K562 (cell line): ENCODE measurements around the gene L3MBTL3. TPM values are rescaled to one million over a fixed set of nuclear protein-coding genes. Genes with fewer than 3 reads are reported as not detected.

Experiments used
- C11orf30 ChIP-seq: fragments of 450-650 bp; IDR thresholded peaks from 2 replicates; pipeline ENCODE4 v1.6.1; 2016; ENCODE audit warnings: low read depth, mild to moderate bottlenecking
- FOXA3 ChIP-seq, 2 experiments: fragments of 450-650 bp in 1 of 2; sonication (generic) in 1 of 2; formaldehyde crosslinking; IDR thresholded peaks in 1 of 2; conservative IDR thresholded peaks in 1 of 2; 2 replicates each; pipeline versions ENCODE4 v1.4.0 to v1.8.0; 2020 to 2022; ENCODE audit warnings: mild to moderate bottlenecking in 2 of 2, missing genetic modification reagents in 1 of 2
- FUS ChIP-seq: fragments of 200-400 bp; formaldehyde crosslinking; optimal IDR thresholded peaks from 2 replicates; pipeline ENCODE3; 2017; ENCODE audit warnings: low read depth, low read length
- GABPA ChIP-seq: fragments of 200-800 bp; sonication (Bioruptor generic); conservative IDR thresholded peaks from 2 replicates; pipeline ENCODE4 v1.6.1; 2016; ENCODE audit warnings: low read depth, missing genetic modification characterization, missing compliant biosample characterization
- HIVEP1 ChIP-seq: fragments of 250-450 bp; sonication (Bioruptor Pico); IDR thresholded peaks from 2 replicates; pipeline ENCODE4 v1.4.0; 2020; ENCODE audit warnings: mild to moderate bottlenecking
- MAFK ChIP-seq: IDR thresholded peaks from 2 replicates; pipeline ENCODE4 v1.6.1; 2011; ENCODE audit warnings: low read length, improper control_type of control experiment
- MIER1 ChIP-seq: fragments of 450-650 bp; IDR thresholded peaks from 2 replicates; pipeline ENCODE4 v1.6.1; 2016; ENCODE audit warnings: antibody characterized with exemption, mild to moderate bottlenecking, low read depth
- NR2C1 ChIP-seq, 2 experiments: fragments of 450-650 bp; IDR thresholded peaks; 2 replicates each; pipeline ENCODE4 v1.6.1; 2017; ENCODE audit warnings: mild to moderate bottlenecking in 2 of 2, antibody characterized with exemption in 1 of 2, inconsistent platforms in 1 of 2, missing compliant biosample characterization in 1 of 2, missing genetic modification characterization in 1 of 2
- XRCC4 ChIP-seq: IDR thresholded peaks from one replicate; pipeline ENCODE4 v1.6.1; 2011; ENCODE audit not compliant: insufficient read depth, insufficient read length; ENCODE audit errors: extremely low read depth
- ZFP30 ChIP-seq: fragments of 250-450 bp; sonication (Bioruptor Pico); IDR thresholded peaks from 2 replicates; pipeline ENCODE4 v1.8.0; 2022; ENCODE audit warnings: moderate library complexity, mild to moderate bottlenecking, inconsistent platforms, borderline replicate concordance
- ZNF316 ChIP-seq: fragments of 450-650 bp; IDR thresholded peaks from 2 replicates; pipeline ENCODE4 v1.6.1; 2016
- polyA plus RNA-seq, 8 experiments: library from polyadenylated mRNA; depleted of rRNA in 4 of 8; stranded (reverse) in 5 of 8; unstranded in 3 of 8; fragments of >200 nt; fragmentation: Nextera tagmentation in 2 of 8; fragmentation: Illumina TruSeq in 1 of 8; extraction: Ambion mirVana in 2 of 8; extraction: Trizol in 1 of 8; gene quantifications; 2 replicates each; pipeline versions ENCODE4 v1.2.1 to v1.2.3, GENCODE V29; 2011 to 2014; ENCODE audit warnings: inconsistent platforms in 1 of 8, missing spikeins in 1 of 8
- total RNA-seq, 7 experiments: library from RNA; depleted of rRNA in 6 of 7; stranded (reverse); fragments of >200 nt in 6 of 7; fragmentation: Illumina TruSeq in 2 of 7; extraction: Trizol in 2 of 7; gene quantifications; 2 replicates each; pipeline versions ENCODE4 v1.2.1 to v1.2.3, GENCODE V29; 2011 to 2021; ENCODE audit warnings: low replicate concordance in 1 of 7
- TF ChIP-seq, protein P1 (sequence below): IDR thresholded peaks from 3 replicates; pipeline ENCODE4 v1.6.1; 2011; ENCODE audit warnings: borderline replicate concordance, mild to moderate bottlenecking; ENCODE audit not compliant: insufficient read length, insufficient read depth

L3MBTL3 gene
- total and polyA plus RNA-seq, 9 of the 15 experiments (the other 6 are each of a cell fraction or from before 2014, with no cell fraction given): 0.83 to 6.9 (median 5.4) TPM

DNA sequence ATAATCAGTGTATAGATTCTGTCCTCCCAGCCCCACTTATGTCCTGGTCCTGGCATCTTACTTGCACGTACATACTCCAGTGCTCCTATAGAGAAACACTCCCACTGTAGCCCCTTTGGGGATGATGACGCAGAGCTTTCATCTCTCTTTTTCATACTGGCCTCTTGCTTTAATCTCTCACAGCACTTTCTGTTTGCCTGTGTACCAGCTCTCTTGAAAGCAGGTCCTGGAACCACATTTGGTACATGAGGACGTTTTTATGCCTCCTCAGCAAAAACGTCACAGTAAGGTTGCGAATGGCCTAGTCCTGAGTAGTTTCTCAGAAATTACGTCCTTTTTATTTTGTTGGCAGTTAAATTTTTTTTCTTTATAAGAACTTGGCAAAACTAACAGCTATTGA lies 10.8 kb downstream of the L3MBTL3 start (continued):
- peak; percentile 79 for TF ChIP-seq C11orf30
- no peak for TF ChIP-seq HIVEP1 (CRISPR knock-in tag)
- no peak for TF ChIP-seq FOXA3 (CRISPR knock-in tag; conservative IDR thresholded peaks at IDR 0.05 in 1 of 2, IDR thresholded peaks at IDR 0.05 in 1 of 2)
- TF ChIP-seq FUS: no peak
- TF ChIP-seq MIER1: no peak
- no peak for TF ChIP-seq NR2C1 (IDR thresholded peaks at IDR 0.05)
- TF ChIP-seq NR2C1 (tag; IDR thresholded peaks at IDR 0.05): no peak
- TF ChIP-seq MAFK: peak; percentile 85
- TF ChIP-seq, protein P1, sequence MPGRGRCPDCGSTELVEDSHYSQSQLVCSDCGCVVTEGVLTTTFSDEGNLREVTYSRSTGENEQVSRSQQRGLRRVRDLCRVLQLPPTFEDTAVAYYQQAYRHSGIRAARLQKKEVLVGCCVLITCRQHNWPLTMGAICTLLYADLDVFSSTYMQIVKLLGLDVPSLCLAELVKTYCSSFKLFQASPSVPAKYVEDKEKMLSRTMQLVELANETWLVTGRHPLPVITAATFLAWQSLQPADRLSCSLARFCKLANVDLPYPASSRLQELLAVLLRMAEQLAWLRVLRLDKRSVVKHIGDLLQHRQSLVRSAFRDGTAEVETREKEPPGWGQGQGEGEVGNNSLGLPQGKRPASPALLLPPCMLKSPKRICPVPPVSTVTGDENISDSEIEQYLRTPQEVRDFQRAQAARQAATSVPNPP: no peak
- TF ChIP-seq XRCC4: no peak
- TF ChIP-seq ZNF316: peak; percentile 87
- TF ChIP-seq ZFP30 (CRISPR knock-in tag): no peak
- TF ChIP-seq GABPA (tag): no peak
